Large intestine (tissue), 3 donors: ENCODE results near the gene MEIS1. TPM values are rescaled to one million over a fixed set of nuclear protein-coding genes. Genes with fewer than 3 reads are reported as not detected.

Source experiments
- DNase-seq, 2 donors: peaks; one replicate each; pipeline versions ENCODE4 v3.0.0 to v3.0.0-alpha.2; 2013
- H3K27ac ChIP-seq: one replicate; pipeline ENCODE4 v1.5.1; 2013; ENCODE audit warnings: low read length
- H3K27me3 ChIP-seq: 2 replicates; pipeline ENCODE4 v1.6.1; 2013; ENCODE audit warnings: low read length; ENCODE audit not compliant: control insufficient read depth, insufficient read depth
- H3K36me3 ChIP-seq: 2 replicates; pipeline ENCODE4 v1.6.1; 2013; ENCODE audit warnings: low read length; ENCODE audit not compliant: control insufficient read depth, insufficient read depth
- H3K4me1 ChIP-seq: one replicate; pipeline ENCODE4 v1.6.1; 2013; ENCODE audit warnings: low read length; ENCODE audit not compliant: control insufficient read depth, insufficient read depth
- H3K4me3 ChIP-seq: one replicate; pipeline ENCODE4 v1.5.1; 2013; ENCODE audit warnings: low read length
- H3K9me3 ChIP-seq: one replicate; pipeline ENCODE4 v1.6.1; 2013; ENCODE audit warnings: mild to moderate bottlenecking, low read depth, low read length, moderate library complexity; ENCODE audit not compliant: control insufficient read depth
- WGBS: methylation state at CpG from one replicate; pipeline ENCODE4 v1.1.5; 2013; ENCODE audit warnings: low lambda C conversion rate; ENCODE audit not compliant: insufficient coverage; 5-methylcytosine and 5-hydroxymethylcytosine counted together
- polyA plus RNA-seq: library from polyadenylated mRNA; unstranded; fragments of 120-200 nt; gene quantifications from one replicate; pipeline ENCODE4 v1.2.1, GENCODE V29; 2013

Gene MEIS1
- polyA plus RNA-seq, 1 donor: 34.3 TPM

GRCh38 chr2:66443979-66444861 is 9.3 kb downstream of the MEIS1 start:
- 100% methylated on average over 2 of the region's 33 CpGs for WGBS
- peak overlapping the region; percentile 78 for H3K27ac ChIP-seq
- H3K4me1 ChIP-seq: peaks cover 7% of the 10 kb centered on the region
- peaks cover 12% of the 10 kb centered on the region for H3K27me3 ChIP-seq
- peaks cover 49% of the 10 kb centered on the region for H3K36me3 ChIP-seq
- peak overlapping the region; percentile 44 for H3K4me3 ChIP-seq
- peak in 1 of 2 donors; percentile 34 for DNase-seq
- H3K9me3 ChIP-seq: peaks cover 13% of the 10 kb centered on the region

- DNase-seq: no peak
- peaks cover 13% of the 10 kb centered on the region for H3K9me3 ChIP-seq
- H3K27me3 ChIP-seq: peaks cover 6% of the 10 kb centered on the region
- peak overlapping the region; percentile 44 for H3K4me3 ChIP-seq
- H3K27ac ChIP-seq: peak overlapping the region; percentile 78
- H3K4me1 ChIP-seq: peaks cover 3% of the 10 kb centered on the region
- peaks cover 41% of the 10 kb centered on the region for H3K36me3 ChIP-seq
- WGBS: 58% methylated on average over 12 of the region's 52 CpGs
These were observed 10.4 kb downstream of the MEIS1 start for GRCh38 chr2:66445076-66445924.

GRCh38 chr2:66445925-66446871 is 11.3 kb downstream of the MEIS1 start:
- Histone ChIP-seq H3K4me1 (no peaks in the 10 kb centered on the region), H3K9me3 (peaks cover 13% of the 10 kb centered on the region), H3K36me3 (peaks cover 41% of the 10 kb centered on the region), H3K27me3 (peaks cover 2% of the 10 kb centered on the region), H3K27ac (peak overlapping the region; percentile 78), H3K4me3 (peak overlapping the region; percentile 44)
- peak in 1 of 2 donors; percentile 24 for DNase-seq
- WGBS: no CpG with 5 or more reads among the region's 66 CpGs

- WGBS: 83% methylated on average over 3 of the region's 8 CpGs
These were observed 12.0 kb downstream of the MEIS1 start for GRCh38 chr2:66446941-66447340.

GRCh38 chr2:66447677-66448076 is 12.8 kb downstream of the MEIS1 start:
- H3K27me3 ChIP-seq: no peaks in the 10 kb centered on the region
- H3K4me1 ChIP-seq: no peaks in the 10 kb centered on the region
- WGBS: 40% methylated on average over 1 of the region's 2 CpGs
- no peak overlapping the region for H3K4me3 ChIP-seq
- peak overlapping the region; percentile 78 for H3K27ac ChIP-seq
- H3K9me3 ChIP-seq: peaks cover 13% of the 10 kb centered on the region
- H3K36me3 ChIP-seq: peaks cover 36% of the 10 kb centered on the region
- DNase-seq: no peak

More at GRCh38 chr2:66446941-66447340, 12.0 kb downstream of the MEIS1 start:
- H3K9me3 ChIP-seq: peaks cover 13% of the 10 kb centered on the region
- no peaks in the 10 kb centered on the region for H3K27me3 ChIP-seq
- H3K27ac ChIP-seq: peak overlapping the region; percentile 78
- H3K36me3 ChIP-seq: peaks cover 38% of the 10 kb centered on the region
- H3K4me1 ChIP-seq: no peaks in the 10 kb centered on the region
- peak overlapping the region; percentile 44 for H3K4me3 ChIP-seq
- DNase-seq: no peak

GRCh38 chr2:66448136-66448991 is 13.4 kb downstream of the MEIS1 start:
- peaks cover 30% of the 10 kb centered on the region for H3K36me3 ChIP-seq
- WGBS: 80% methylated on average over 2 of the region's 3 CpGs
- peaks cover 13% of the 10 kb centered on the region for H3K9me3 ChIP-seq
- no peaks in the 10 kb centered on the region for H3K27me3 ChIP-seq
- DNase-seq: no peak
- peak overlapping the region; percentile 78 for H3K27ac ChIP-seq
- H3K4me1 ChIP-seq: no peaks in the 10 kb centered on the region
- H3K4me3 ChIP-seq: no peak overlapping the region

GRCh38 chr2:66452214-66452613 is 17.3 kb downstream of the MEIS1 start:
- Histone ChIP-seq H3K4me3 (no peak overlapping the region), H3K9me3 (no peaks in the 10 kb centered on the region), H3K27me3 (no peaks in the 10 kb centered on the region), H3K27ac (no peak overlapping the region), H3K4me1 (no peaks in the 10 kb centered on the region), H3K36me3 (no peaks in the 10 kb centered on the region)
- no peak for DNase-seq

- no peak overlapping the region for H3K27ac ChIP-seq
These were observed 18.0 kb downstream of the MEIS1 start for GRCh38 chr2:66452917-66453316.

GRCh38 chr2:66455490-66455889 is 20.6 kb downstream of the MEIS1 start:
- no peaks in the 10 kb centered on the region for H3K9me3 ChIP-seq
- WGBS: no CpG with 5 or more reads among the region's 2 CpGs
- no peaks in the 10 kb centered on the region for H3K4me1 ChIP-seq
- no peak overlapping the region for H3K4me3 ChIP-seq
- DNase-seq: no peak
- H3K36me3 ChIP-seq: peaks cover 19% of the 10 kb centered on the region
- H3K27me3 ChIP-seq: no peaks in the 10 kb centered on the region
- H3K27ac ChIP-seq: no peak overlapping the region

More at GRCh38 chr2:66452917-66453316, 18.0 kb downstream of the MEIS1 start:
- Histone ChIP-seq H3K4me3 (no peak overlapping the region), H3K27me3 (no peaks in the 10 kb centered on the region), H3K9me3 (no peaks in the 10 kb centered on the region), H3K4me1 (no peaks in the 10 kb centered on the region), H3K36me3 (peaks cover 7% of the 10 kb centered on the region)
- 83% methylated on average over 2 of the region's 2 CpGs for WGBS
- DNase-seq: no peak
